ENCODE results near the gene SIRT1. TPM values are rescaled to one million over a fixed set of nuclear protein-coding genes. Genes with fewer than 3 reads are reported as not detected.
A peak's percentile ranks its signal among the peaks of the same experiment; 100 is the strongest.

Gene SIRT1
- total and polyA plus RNA-seq, 9 of the 15 experiments (the other 6 are each of a cell fraction or from before 2014, with no cell fraction given): 7.8 to 25.8 (median 19.1) TPM

DNA sequence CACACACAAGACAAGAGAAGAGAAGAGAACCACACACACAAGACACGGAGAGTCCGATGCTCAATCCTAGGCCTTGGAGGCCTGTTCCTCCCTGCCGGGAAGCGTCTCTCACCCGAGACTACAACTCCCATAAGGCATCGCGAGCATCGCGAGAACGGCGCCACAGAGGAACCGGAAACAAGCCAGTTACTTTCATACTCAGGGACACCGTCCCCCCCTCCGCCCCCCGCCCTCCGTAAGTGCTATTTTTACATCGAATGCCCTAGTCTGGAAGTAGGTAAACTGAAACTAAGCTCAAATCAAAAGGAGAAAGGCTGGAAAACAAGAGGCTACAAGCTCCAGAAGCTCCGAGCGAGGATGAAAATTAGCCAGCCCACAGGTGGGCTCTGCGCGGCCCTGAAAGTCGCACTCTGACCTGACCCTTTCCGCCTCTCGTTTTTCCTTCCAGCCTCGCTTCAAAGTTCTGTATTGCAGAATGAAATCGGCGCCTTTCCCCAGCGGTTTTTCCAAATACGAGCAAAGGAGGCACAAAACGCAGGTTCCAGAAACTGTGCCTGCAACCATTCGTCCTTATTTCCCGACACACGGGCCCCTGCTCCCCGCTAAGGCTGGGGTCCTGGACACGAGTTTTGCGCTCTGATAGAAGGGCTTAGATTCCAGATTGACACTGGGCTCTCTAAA lies 35.0 kb upstream of the SIRT1 start (continued):
- TF ChIP-seq, protein P1, sequence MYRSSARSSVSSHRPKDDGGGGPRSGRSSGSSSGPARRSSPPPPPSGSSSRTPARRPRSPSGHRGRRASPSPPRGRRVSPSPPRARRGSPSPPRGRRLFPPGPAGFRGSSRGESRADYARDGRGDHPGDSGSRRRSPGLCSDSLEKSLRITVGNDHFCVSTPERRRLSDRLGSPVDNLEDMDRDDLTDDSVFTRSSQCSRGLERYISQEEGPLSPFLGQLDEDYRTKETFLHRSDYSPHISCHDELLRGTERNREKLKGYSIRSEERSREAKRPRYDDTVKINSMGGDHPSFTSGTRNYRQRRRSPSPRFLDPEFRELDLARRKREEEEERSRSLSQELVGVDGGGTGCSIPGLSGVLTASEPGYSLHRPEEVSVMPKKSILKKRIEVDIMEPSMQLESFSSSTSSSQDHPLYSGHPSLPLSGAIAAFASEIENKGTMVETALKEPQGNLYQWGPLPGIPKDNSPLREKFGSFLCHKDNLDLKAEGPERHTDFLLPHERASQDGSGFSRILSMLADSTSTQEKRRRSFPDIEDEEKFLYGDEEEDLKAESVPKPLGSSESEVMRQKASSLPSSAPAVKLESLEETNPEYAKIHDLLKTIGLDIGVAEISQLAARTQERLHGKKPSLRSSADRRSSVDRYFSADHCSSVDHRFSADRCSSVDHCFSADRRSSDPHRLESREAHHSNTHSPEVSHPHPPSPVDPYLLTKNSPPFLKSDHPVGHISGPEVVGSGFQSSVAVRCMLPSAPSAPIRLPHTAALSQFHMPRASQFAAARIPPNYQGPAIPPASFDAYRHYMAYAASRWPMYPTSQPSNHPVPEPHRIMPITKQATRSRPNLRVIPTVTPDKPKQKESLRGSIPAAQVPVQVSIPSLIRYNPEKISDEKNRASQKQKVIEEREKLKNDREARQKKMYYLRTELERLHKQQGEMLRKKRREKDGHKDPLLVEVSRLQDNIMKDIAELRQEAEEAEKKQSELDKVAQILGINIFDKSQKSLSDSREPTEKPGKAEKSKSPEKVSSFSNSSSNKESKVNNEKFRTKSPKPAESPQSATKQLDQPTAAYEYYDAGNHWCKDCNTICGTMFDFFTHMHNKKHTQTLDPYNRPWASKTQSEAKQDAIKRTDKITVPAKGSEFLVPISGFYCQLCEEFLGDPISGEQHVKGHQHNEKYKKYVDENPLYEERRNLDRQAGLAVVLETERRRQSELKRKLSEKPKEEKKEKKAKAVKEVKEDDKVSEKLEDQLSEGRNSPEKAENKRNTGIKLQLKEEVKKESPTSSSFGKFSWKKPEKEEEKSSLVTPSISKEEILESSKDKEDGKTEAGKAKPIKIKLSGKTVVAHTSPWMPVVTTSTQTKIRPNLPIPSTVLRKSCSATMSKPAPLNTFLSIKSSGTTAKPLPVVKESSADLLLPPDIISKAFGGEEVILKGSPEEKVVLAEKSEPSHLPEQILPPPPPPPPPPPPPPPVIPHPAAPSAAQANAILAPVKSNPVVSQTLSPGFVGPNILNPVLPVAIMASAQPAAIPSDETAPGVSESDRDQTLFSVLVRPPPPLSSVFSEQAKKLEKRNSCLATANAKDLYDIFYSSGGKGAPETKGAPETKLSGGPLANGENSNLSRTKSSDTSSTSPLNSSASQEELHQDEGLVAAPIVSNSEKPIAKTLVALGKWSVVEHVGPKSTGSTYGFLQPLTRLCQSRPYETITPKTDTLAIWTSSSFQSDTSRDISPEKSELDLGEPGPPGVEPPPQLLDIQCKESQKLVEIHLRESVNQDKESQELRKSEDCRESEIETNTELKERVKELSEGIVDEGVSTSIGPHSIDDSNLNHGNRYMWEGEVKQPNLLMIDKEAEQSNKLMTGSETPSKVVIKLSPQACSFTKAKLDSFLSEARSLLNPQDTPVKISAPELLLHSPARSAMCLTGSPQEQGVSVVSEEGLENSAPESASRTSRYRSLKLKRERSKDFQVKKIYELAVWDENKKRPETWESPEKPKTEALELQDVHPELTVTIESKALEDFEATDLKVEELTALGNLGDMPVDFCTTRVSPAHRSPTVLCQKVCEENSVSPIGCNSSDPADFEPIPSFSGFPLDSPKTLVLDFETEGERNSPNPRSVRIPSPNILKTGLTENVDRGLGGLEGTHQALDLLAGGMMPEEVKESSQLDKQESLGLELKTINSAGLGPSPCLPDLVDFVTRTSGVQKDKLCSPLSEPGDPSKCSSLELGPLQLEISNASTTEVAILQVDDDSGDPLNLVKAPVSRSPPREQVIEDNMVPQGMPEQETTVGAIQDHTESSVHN (IDR thresholded peaks at IDR 0.05; ENCODE audit: borderline replicate concordance in 1 of 2, low read depth in 1 of 2): no peak
- peak; percentile 79; the same call in 1 of the 2 replicates for TF ChIP-seq ZNF197 (CRISPR knock-in tag; IDR thresholded peaks at IDR 0.05; ENCODE audit: low read depth)
- TF ChIP-seq POLR2H (tag; IDR thresholded peaks at IDR 0.05; ENCODE audit: low read depth): peak; percentile 83
- 0 out of 2 replicates have a peak, but pooled peaks have one; percentile 72 for TF ChIP-seq DNMT1 (IDR thresholded peaks at IDR 0.05)
- no peak for TF ChIP-seq TCF3 (CRISPR knock-in tag; IDR thresholded peaks at IDR 0.05)
- TF ChIP-seq HNRNPH1 (optimal IDR thresholded peaks at IDR 0.05; ENCODE audit: low read depth, low read length): no peak
- TF ChIP-seq YY1 (IDR thresholded peaks at IDR 0.05; ENCODE audit: borderline replicate concordance in 1 of 3, control insufficient read depth in 1 of 3, extremely low read depth in 1 of 3, insufficient read depth in 3 of 3, insufficient read length in 1 of 3, insufficient replicate concordance in 2 of 3, low read depth in 1 of 3, low read length in 2 of 3): peak in 2 of 3 experiments; percentile 33 to 53
- peak in 1 of 2 experiments; percentile 38; a peak in 1 of 4 replicates for TF ChIP-seq ARNT (IDR thresholded peaks at IDR 0.05)
- TF ChIP-seq KLF6 (CRISPR knock-in tag; IDR thresholded peaks at IDR 0.05; ENCODE audit: borderline replicate concordance): peak; percentile 15; the same call in 1 of the 2 replicates
- no peak for TF ChIP-seq ZNF518B (CRISPR knock-in tag; IDR thresholded peaks at IDR 0.05)
- peak; percentile 58; the same call in 1 of the 2 replicates for TF ChIP-seq SREBF1 (IDR thresholded peaks at IDR 0.05; ENCODE audit: borderline replicate concordance, low read depth, low read length)
- TF ChIP-seq, protein P2, sequence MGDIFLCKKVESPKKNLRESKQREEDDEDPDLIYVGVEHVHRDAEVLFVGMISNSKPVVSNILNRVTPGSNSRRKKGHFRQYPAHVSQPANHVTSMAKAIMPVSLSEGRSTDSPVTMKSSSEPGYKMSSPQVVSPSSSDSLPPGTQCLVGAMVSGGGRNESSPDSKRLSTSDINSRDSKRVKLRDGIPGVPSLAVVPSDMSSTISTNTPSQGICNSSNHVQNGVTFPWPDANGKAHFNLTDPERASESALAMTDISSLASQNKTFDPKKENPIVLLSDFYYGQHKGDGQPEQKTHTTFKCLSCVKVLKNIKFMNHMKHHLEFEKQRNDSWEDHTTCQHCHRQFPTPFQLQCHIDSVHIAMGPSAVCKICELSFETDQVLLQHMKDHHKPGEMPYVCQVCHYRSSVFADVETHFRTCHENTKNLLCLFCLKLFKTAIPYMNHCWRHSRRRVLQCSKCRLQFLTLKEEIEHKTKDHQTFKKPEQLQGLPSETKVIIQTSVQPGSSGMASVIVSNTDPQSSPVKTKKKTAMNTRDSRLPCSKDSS (IDR thresholded peaks at IDR 0.05; ENCODE audit: low read depth, partially characterized antibody): no peak

Measured in K562 (cell line).